SK-N-SH treated with all-trans-retinoic acid at 6 μM for 48 hours (cell line): Measurements from ENCODE around the gene ACBD6.

Experiments used
- PPARA ChIP-seq: fragments of 250-450 bp; sonication (Bioruptor Pico); IDR thresholded peaks from 2 replicates; pipeline ENCODE4 v1.5.0; 2020; ENCODE audit warnings: mild to moderate bottlenecking, borderline replicate concordance
- RARB ChIP-seq: fragments of 250-450 bp; sonication (Bioruptor Pico); IDR thresholded peaks from 2 replicates; pipeline ENCODE4 v1.8.0; 2021; ENCODE audit warnings: mild to moderate bottlenecking, moderate library complexity
- ZC3H10 ChIP-seq: fragments of 250-450 bp; sonication (Bioruptor Pico); IDR thresholded peaks from 2 replicates; pipeline ENCODE4 v1.5.1; 2021; ENCODE audit warnings: mild to moderate bottlenecking, moderate library complexity
- ZFP3 ChIP-seq: fragments of 250-450 bp; sonication (Bioruptor Pico); IDR thresholded peaks from 2 replicates; pipeline ENCODE4 v1.5.0; 2020; ENCODE audit warnings: mild to moderate bottlenecking, moderate library complexity
- ZFP30 ChIP-seq: fragments of 450-650 bp; formaldehyde crosslinking; IDR thresholded peaks from 2 replicates; pipeline ENCODE4 v1.5.0; 2022; ENCODE audit warnings: mild to moderate bottlenecking, moderate library complexity
- ZNF70 ChIP-seq: fragments of 450-650 bp; formaldehyde crosslinking; IDR thresholded peaks from 2 replicates; pipeline ENCODE4 v1.5.0; 2020; ENCODE audit warnings: mild to moderate bottlenecking, moderate library complexity
- TF ChIP-seq, protein P1 (sequence below): fragments of 250-450 bp; sonication (Bioruptor Pico); IDR thresholded peaks from 2 replicates; pipeline ENCODE4 v1.5.1; 2020; ENCODE audit warnings: low read depth, mild to moderate bottlenecking, moderate library complexity
- TF ChIP-seq, protein P2 (sequence below): fragments of 250-450 bp; sonication (Bioruptor Pico); IDR thresholded peaks from 2 replicates; pipeline ENCODE4 v1.8.0; 2020; ENCODE audit warnings: mild to moderate bottlenecking, moderate library complexity, borderline replicate concordance
- TF ChIP-seq, protein P3 (sequence below): fragments of 250-450 bp; sonication (Bioruptor Pico); IDR thresholded peaks from 2 replicates; pipeline ENCODE4 v1.5.1; 2021; ENCODE audit warnings: mild to moderate bottlenecking, moderate library complexity

DNA sequence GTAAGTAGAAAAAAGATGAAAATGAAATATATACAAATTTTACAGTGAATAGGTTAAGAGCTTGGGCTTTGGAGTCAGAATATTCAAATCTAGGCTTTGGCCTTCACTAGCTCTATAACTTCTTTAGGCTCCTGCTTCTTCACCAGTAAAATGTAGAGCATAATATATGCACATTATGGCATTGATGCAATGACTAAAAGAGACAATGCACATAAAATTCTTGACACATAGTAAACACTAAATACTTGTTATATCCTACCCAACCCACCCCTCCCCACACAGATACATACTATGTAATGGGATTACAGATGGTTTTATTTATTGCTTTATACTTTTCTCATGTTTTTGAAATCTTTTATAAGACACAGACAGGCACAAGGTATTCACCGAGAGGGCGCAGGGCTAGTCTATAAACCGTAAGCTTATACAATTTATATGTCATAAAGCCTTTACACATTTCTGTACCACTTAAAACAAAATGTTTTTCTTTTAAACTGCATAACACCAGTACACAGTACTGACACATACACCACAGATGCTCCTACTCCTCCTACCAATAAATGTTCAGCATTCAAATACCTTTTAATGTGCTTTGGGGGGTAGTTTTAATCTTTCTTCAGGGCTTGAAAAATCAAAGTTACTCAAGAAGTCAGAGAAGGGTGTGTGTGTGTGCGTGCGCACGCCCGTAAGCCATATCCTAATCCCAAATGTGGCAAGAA, 109.8 kb downstream of the ACBD6 start:
- TF ChIP-seq, protein P1, sequence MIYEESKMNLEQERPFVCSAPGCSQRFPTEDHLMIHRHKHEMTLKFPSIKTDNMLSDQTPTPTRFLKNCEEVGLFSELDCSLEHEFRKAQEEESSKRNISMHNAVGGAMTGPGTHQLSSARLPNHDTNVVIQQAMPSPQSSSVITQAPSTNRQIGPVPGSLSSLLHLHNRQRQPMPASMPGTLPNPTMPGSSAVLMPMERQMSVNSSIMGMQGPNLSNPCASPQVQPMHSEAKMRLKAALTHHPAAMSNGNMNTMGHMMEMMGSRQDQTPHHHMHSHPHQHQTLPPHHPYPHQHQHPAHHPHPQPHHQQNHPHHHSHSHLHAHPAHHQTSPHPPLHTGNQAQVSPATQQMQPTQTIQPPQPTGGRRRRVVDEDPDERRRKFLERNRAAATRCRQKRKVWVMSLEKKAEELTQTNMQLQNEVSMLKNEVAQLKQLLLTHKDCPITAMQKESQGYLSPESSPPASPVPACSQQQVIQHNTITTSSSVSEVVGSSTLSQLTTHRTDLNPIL = no peak
- TF ChIP-seq, protein P2, sequence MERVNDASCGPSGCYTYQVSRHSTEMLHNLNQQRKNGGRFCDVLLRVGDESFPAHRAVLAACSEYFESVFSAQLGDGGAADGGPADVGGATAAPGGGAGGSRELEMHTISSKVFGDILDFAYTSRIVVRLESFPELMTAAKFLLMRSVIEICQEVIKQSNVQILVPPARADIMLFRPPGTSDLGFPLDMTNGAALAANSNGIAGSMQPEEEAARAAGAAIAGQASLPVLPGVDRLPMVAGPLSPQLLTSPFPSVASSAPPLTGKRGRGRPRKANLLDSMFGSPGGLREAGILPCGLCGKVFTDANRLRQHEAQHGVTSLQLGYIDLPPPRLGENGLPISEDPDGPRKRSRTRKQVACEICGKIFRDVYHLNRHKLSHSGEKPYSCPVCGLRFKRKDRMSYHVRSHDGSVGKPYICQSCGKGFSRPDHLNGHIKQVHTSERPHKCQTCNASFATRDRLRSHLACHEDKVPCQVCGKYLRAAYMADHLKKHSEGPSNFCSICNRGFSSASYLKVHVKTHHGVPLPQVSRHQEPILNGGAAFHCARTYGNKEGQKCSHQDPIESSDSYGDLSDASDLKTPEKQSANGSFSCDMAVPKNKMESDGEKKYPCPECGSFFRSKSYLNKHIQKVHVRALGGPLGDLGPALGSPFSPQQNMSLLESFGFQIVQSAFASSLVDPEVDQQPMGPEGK (CRISPR knock-in tag) = no peak
- TF ChIP-seq, protein P3, sequence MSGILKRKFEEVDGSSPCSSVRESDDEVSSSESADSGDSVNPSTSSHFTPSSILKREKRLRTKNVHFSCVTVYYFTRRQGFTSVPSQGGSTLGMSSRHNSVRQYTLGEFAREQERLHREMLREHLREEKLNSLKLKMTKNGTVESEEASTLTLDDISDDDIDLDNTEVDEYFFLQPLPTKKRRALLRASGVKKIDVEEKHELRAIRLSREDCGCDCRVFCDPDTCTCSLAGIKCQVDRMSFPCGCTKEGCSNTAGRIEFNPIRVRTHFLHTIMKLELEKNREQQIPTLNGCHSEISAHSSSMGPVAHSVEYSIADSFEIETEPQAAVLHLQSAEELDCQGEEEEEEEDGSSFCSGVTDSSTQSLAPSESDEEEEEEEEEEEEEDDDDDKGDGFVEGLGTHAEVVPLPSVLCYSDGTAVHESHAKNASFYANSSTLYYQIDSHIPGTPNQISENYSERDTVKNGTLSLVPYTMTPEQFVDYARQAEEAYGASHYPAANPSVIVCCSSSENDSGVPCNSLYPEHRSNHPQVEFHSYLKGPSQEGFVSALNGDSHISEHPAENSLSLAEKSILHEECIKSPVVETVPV (CRISPR knock-in tag) = no peak
- TF ChIP-seq RARB (CRISPR knock-in tag) = no peak
- TF ChIP-seq ZFP3 (CRISPR knock-in tag) = no peak
- no peak for TF ChIP-seq ZC3H10 (CRISPR knock-in tag)
- TF ChIP-seq ZNF70 (CRISPR knock-in tag) = no peak
- TF ChIP-seq PPARA (CRISPR knock-in tag) = no peak
- no peak for TF ChIP-seq ZFP30
